ENCODE results near the gene RAMAC.

- TF ChIP-seq POLR2A (IDR thresholded peaks at IDR 0.05) (no peak), EP300 (IDR thresholded peaks at IDR 0.05) (no peak)
Observed at GRCh38 chr15:82995938-82996337, 9.9 kb downstream of the RAMAC start.
